NCI-H2081 treated with DMSO at 0.1 percent for 48 hours (cell line): ENCODE measurements around the gene KPNB1.

Source experiments
- DNase-seq: peaks from one replicate; lab custom pipeline; 2025; lab: John Stamatoyannopoulos, UW

The KPNB1 gene

DNA sequence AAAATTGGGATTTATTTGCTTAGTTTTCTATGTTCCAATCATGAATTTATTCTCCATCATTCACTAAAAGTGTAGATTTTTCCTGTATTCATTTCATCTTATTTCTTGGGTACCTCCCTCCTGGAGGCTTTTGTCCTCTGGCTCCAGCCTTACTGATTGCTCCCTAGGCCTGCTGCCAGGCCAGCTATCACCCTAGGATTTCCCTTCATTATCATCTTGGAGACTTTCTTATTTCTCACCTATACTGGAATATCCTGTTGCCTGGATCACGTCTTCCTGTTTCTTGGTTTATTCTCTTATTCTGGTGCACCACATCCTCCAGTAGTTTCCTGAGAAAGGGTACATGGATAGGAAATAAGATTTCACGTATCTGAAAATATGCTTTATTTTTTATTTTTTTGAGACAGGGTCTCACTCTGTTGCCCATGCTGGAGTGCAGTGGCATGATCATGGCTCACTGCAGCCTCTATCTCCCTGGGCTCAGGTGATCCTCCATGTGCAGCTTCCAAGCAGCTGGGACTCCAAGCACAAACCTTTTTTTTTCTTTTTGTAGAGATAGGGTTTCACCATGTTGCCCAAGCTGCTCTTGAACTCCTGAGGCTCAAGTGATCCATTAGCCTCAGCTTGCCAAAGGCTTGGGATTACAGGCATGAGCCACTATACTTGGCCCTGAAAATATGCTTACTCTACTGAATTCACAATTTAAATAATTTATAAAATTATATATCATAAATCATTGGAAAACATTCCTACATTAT, 13.3 kb upstream of the KPNB1 start:
- no peak for DNase-seq

DNA sequence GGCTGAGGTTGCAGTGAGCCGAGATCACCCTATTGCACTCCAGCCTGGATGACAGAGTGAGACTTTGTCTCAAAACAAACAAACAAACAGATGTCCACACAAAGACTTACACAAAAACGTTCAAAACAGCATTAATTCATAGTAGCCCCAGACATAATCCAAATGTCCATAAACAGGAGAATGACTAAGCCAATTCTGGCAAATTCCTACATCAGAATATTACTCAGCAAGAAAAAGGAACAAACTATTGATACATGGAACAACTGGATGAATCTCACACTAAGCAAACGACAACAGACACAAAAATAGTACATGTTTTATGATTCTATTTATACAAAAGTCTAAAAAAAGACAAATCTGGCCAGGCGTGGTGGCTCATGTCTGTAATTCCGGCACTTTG, 10.8 kb upstream of the KPNB1 start:
- no peak for DNase-seq

DNA sequence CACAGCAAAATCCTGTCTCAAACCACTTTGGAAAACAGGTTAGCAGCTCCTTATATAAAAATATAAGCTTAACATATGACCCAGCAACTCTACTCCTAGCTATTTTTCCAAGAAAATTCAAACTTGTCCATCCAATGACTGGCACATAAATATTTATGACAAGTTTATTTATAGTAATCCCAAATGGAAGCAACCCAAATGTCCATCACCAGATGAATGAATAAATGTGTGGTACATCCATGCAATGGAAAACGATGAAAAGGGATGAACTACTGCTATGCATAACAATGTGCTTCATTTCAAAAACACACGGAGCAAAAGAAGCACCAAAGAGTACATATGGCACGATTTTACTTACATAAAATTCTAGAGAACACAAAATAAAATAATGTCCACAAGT, 9.6 kb upstream of the KPNB1 start:
- DNase-seq, result no peak

DNA sequence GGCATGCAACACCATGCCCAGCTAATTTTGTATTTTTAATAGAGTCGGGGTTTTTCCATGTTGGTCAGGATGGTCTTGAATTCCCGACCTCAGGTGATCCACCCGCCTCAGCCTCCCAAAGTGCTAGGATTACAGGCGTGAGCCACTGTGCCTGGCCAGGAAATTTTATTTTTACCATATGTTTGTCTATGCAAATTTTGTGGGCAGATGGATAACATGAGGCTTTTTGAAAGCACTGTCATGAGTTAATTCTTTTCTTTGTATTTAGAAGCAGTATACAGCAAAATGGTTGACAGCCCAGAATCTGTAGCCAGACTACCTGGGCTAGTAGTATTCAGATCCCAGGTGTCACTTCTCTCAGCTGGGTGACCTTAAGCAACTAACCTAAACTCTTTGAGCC, 8.5 kb upstream of the KPNB1 start:
- no peak for DNase-seq

DNA sequence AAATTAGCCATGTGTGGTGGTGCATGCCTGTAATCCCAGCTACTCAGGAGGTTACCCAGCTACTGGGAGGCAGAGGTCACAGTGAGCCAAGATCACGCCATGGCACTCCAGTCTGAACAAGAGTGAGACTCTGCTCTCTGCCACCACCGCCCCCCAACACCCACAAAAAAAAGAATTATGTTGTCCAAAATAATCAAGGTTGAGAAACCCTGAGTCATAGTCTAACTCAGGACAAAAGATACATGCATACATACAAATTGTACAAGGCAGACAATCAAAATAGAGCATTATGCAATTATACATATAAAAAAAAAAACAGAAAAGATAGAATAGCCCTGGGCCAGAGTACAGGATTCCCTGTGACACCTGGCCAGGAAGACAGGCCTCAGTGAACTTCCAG, 6.6 kb upstream of the KPNB1 start:
- DNase-seq, result no peak

DNA sequence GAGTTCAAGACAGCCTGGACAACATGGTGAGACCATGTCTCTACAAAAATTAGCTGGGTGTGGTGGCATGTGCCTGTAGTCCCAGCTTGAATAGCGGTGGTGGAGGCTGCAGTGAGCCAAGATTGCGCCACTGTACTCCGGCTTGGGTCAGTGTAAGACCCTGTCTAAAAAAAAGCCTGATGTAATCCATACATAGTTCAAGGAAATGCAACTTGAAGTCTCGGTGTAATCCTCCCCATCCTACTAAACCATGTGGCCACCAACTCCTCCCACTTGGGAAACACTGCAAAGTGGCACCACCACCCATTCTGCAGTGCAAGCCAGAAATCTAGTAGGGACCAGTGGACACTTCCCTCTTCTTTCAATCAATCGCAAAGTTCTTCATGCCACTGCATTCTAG, 5.4 kb upstream of the KPNB1 start:
- DNase-seq, result no peak

DNA sequence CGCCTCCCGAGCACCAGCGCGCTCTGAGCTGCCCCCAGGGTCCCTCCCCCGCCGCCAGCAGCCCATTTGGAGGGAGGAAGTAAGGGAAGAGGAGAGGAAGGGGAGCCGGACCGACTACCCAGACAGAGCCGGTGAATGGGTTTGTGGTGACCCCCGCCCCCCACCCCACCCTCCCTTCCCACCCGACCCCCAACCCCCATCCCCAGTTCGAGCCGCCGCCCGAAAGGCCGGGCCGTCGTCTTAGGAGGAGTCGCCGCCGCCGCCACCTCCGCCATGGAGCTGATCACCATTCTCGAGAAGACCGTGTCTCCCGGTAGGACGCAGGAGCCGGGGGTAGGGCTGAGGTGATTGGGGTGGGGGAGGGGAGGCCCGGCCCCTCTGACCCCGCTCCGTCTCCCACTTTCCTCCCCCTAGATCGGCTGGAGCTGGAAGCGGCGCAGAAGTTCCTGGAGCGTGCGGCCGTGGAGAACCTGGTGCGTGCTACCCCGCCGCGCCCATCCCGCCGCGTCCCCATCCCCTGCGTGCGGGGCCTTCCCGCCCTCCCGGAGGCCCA, 329 bp downstream of the KPNB1 start:
- DNase-seq, result no peak

DNA sequence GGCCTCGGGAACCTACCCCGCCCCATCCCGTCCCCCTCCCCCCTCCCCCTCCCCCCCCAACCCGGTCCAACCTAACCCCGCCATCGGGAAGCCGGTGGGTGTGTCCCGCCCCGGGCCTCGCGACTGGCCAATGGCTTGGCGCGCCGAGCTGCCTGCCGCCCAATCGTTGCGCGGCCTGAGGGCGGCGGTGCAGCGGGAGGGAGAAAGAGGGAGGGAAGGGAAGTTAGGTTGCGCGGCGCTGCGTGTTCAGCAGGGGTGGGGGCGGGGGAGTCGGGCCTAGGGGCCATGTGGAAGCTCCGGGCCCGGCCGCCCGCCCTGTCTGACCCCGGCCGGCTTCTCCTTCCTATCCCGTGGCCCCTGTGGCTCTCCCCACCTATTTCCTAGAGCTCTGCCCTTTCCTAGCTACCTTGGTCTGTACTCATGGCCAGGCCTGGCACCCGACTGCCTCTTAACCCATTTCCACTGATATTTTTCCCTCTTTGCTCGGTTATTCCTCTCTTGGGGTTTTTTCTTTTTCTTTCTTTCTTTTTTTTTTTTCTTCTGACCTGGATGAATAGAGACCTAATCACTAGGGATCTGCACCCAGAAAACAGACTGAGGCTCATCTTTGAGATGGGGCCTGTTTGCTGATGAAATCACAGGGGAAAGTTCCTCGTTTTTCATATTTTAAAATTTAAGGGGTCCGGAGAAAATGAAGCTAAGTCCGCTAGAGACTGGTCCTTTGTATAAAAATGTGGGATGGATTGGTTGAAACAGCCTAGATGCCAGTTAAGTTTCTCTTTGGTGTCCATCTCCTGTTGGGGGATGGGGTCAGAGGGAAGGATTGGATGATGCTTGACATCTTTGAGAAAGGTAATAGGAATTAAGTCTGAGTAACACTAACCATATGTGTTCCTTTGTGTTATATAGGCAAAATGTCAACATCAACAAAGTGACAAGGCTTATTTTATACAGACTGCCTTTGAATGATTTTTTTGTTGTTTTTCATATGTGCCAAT, 1.1 kb downstream of the KPNB1 start:
- peak; percentile 80 for DNase-seq

DNA sequence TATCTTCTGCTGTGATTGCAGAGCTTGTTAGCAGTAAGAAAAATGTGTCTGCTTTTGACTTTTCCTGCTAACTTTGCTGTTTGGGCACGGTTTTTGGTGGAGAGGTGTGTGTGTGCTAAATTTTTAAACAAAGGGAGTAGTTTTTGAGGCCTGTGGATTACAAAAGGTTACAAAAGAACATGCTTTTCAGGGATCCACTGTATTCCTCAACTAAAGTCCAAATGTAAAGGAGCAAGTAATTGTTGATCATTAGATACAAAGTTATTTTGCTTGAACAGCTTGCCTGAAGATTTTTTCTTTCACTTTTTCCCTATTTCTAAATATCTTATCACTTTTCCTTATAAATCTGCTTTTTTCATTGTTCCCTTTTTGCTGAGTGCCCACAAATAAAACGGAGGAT, 2.0 kb downstream of the KPNB1 start:
- DNase-seq, result no peak

DNA sequence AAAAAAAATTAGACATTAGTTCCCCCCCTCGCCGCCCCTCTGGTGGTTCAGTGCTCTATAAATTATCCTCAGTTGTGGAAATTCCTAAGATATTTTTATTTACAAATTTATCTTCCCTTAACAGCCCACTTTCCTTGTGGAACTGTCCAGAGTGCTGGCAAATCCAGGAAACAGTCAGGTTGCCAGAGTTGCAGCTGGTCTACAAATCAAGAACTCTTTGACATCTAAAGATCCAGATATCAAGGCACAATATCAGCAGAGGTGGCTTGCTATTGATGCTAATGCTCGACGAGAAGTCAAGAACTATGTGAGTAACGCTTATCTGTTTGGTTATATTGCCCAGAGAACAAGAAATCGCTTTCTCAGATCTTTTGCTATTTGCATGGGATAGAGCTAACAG, 2.9 kb downstream of the KPNB1 start:
- no peak for DNase-seq

DNA sequence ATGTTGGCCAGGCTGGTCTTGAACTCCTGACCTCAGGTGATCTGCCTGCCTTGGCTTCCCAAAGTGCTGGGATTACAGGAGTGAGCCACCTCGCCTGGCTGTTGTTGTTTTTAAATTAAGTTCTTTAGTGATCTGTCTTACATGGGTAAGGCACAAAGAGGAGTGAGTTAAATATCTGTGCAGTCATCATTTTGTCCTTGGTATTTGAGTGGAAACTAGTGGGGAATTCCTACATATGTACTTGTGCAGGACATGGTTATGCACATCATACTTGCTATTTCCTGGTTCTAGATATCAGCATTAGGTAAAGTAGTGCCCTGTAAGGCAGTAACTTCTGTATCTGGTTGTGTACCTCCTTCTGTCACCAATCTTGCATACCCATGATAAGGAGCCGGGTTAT, 3.7 kb downstream of the KPNB1 start:
- DNase-seq, result no peak

DNA sequence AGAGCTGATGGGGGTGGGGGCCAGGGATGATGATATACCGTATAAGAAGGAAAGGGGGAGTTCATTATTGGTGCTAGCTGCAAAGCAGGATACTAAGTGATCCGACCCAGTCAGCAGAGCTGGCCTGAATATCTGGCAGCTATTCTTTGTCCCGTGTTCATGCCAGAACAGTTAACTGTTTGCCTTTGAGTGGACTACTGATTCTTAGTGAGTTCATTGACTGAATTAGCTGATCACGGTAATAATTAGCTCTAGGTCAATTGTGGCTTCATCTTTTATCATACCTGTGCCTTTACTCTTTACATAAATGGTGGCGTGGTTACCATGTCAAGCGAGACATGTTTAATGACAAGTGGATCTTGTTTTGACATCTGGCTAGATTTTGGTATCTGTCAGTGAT, 5.3 kb downstream of the KPNB1 start:
- DNase-seq, result no peak

DNA sequence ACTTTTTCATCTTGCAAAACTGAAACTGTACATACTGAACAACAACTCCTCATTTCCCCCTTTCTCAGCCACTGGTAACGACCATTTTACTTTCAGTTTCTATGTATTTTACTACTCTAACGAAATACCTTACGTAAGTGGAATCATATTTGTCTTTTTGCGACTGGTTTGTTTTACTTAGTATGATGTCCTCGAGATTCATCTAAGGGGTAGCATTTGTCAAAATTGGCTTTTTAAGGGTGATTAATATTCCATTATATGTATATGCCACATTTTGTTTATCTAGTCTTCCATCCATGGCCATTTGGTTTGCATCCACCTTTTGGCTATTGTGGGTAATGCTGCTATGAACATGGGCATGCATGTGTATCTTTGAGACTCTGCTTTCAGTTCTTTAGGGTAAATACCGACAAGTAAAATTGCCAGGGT, 10.4 kb downstream of the KPNB1 start:
- no peak for DNase-seq

DNA sequence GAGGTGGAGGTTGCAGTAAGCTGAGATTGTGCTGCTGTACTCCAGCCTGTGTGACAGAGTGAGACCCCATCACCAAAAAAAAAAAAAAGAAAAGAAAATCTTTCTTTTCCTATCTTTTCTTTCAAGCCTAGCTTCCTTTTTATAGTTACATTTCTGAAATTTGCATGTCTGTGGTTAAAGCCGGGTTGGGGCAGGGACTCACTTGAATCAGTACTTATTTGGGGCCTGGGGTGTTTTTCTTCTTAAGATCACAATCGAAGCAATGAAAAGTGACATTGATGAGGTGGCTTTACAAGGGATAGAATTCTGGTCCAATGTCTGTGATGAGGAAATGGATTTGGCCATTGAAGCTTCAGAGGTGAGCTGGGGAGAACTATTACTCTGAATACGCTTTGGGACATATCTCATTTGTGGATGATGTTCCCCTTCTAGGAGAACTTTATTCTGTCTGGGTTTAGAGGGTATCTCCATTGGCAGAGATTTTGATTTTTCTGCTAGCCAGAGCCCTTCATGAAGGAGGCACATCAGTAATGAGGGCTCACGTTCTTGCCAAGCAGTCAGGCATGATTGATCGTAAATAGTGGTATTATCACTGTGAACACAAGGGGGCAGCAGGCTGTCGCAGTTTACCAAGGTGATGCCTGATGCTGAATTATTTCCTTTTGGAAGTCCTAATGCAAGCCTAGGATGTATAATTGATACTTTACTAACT, 14.3 kb downstream of the KPNB1 start:
- DNase-seq, result peak; percentile 35

DNA sequence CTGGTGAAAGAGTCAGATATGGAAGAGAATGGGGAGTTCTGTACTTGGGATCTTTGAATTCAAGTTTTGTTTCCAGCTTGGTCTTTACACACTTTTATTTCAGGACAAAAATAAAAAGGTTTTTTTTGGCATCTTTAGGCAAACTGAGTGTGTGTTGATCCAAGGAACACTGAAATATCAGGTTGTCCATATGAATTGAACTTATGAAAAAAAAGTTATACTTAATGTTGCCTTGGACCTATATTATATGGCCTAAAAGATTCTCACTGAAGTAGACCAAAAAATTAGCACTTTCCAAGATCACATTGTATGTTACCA, 14.9 kb downstream of the KPNB1 start:
- DNase-seq, result no peak

DNA sequence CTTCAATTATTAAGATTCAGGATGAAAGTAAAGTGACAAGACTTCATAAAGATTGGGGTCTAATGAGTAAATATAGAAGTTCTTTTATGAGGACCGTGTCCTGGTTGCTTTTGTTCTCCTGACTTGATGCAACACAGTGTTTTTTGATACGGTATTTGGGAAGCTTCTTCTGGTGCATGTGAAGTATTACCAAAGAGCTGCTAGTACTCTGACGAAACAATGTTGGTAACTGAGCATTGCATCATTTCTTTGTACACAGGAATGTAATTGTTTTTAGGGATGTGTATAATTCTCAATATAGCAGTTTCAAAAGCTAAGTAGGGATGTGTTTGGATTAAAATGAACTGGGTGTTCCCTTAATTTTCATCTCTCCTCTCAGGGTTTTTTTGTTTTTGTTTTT, 15.9 kb downstream of the KPNB1 start:
- DNase-seq, result no peak

DNA sequence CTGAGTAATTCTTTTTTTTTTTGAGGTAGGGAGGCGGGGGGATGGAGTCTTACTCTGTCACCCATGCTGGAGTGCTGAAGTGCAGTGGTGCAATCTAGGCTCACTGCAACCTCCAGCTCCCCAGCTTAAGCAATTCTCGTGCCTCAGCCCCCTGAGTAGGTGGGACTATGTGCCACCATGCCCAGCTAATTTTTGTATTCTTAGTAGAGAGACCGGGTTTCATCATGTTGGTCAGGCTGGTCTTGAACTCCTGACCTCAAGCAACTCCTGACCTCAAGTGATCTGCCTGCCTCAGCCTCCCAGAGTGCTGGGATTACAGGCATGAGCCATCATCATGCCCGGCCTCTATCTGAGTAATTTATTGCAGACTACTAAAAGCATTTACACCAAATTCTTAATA, 19.4 kb downstream of the KPNB1 start:
- no peak for DNase-seq

DNA sequence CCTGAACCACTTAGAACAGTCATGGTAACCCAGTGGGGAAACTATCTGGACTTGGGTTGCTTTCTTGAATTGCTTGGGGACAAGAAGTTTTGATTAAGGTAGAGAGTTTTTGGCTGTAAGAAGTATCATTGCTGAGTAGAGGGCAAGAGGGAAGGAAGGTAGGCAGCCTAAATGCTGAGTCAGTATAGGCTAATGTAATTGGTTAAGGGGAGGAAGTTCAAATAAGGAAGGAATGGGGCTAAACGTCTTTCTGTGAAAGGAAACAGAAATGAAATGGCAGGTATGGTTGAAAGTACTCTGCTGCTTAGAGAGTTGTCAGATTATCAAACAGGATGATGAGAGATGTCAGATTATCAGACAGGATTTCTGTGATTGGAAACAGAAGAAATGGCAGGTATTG, 20.3 kb downstream of the KPNB1 start:
- DNase-seq, result no peak

DNA sequence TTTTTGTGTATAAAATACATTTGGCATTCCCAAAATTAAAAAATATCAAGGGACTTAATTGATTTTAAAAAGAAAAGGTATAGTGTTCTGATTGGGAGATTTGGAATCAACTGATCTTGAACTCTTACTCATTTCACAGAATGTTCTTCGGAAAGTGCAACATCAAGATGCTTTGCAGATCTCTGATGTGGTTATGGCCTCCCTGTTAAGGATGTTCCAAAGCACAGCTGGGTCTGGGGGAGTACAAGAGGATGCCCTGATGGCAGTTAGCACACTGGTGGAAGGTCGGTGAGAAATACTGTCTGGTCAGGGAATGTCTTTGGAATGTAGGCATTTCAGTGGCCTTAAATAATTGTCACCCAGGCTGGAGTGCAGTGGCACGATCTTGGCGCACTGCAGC, 24.8 kb downstream of the KPNB1 start:
- no peak for DNase-seq

DNA sequence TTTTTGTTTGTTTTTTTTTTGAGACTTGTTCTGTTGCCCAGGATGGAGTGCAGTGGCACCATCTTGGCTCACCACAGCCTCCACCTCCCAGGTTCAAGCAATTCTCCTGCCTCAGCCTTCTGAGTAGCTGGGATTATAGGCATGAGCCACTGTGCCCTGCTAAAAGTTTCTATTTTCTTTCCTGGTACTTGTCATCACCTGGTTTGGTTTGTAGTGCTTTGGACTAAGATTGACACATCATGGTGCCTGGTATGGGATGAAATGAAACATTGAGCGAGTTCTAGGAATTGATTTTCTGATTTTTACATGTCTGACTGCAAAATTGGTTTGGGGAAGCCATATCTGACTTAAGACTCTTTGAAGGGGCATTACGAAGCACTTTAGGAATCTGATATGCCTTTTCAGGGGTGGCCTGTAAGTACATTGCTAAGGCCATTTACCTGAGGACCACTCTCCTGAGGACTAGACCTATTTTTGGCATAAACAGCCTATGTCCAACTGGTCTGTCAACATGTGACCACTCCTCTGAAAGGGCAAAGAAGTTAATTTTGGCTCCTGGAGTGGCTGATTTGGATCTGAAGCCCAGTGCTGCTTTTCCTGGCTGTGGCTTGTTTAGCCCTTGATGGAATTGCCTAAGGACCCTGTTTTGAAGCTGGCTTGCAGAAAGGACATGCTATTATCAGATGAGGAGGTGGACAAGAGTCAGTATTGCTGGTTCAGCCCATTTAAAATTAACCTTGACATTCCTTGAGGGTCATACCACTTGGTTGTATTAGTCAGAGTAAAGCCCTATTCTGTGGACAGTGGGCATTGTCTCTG, 25.9 kb downstream of the KPNB1 start:
- no peak for DNase-seq

DNA sequence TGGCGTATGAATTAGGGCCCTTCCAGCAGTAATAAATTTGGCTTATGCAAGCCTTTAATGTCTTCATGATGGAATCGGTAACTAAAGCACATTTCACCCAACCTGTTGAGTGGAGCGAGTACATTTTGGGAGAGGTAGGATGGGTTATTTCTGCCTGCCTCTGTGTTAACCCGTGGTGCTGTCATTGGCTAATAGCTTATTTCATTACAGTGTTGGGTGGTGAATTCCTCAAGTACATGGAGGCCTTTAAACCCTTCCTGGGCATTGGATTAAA, 26.4 kb downstream of the KPNB1 start:
- no peak for DNase-seq
